ENCODE results near the gene THAP11. TPM values are rescaled to one million over a fixed set of nuclear protein-coding genes. Genes with fewer than 3 reads are reported as not detected.
A peak's percentile ranks its signal among the peaks of the same experiment; 100 is the strongest.

THAP11 gene
- total RNA-seq, 1 donor from 2014 or later = 34.2 TPM

DNA sequence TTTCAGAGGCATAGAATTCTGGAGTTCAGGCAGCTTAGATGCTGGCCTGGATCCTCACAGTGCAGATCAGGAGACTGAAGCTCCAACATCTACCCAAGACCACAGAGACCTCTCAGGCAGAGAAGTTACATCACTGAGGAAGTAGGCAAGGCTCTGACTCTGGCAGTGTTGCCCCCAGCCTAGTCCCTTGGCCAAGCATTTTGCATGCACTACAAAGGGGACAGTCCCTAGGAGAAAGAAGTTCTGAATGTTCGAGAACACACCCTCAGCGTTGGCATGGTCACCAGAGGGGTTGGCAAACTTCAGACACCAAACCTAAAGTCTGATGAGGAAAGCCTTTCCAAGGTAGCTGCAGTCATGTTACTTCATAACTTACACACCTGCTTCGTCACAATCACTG lies 38.2 kb upstream of the THAP11 start:
- FAIRE-seq = no peak
- no peak for TF ChIP-seq CTCF (IDR thresholded peaks at IDR 0.05; ENCODE audit: insufficient read depth, low read length, severe bottlenecking)
- Histone ChIP-seq H3K27me3 (ENCODE audit: control insufficient read depth, insufficient read depth, low read length) (no peaks in the 10 kb centered on the region), H3K36me3 (ENCODE audit: control insufficient read depth, insufficient read depth, low read length) (peaks cover 13% of the 10 kb centered on the region), H3K4me3 (ENCODE audit: low read depth, low read length) (no peak overlapping the region)
- DNase-seq (ENCODE audit: low read depth) = no peak

DNA sequence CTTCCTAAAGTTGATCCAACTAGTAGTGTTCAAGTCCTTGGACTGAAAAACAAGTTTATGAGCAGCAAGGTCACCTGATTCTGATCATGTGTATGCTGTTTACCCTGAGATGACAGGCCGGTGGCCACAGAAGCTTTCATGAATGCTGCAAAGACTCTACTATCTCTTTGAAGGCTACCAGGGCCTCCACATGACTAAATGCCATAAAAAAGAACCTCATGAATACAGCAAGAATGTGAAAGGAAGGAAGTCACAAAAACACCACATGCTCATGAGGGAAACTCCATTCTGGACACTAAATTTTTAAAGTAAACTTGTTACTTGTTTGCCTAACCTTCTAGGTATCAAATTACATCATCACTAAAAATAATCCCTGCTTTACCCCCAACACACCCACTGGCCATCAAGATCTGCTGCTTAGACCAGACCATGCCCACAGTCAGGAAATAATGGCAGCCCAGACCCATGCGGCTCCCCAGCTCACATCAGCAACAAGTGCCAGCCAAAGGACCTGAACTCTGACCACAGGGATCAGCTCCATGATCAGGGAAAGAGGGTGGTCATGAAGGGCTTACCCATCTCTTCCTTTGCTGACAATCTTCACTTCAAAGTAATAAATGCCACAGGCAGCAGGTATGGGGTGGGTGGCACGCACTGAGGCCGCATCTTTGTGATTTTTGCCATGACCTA lies 37.1 kb upstream of the THAP11 start:
- Histone ChIP-seq H3K36me3 (ENCODE audit: control insufficient read depth, insufficient read depth, low read length) (peaks cover 13% of the 10 kb centered on the region), H3K27me3 (ENCODE audit: control insufficient read depth, insufficient read depth, low read length) (no peaks in the 10 kb centered on the region), H3K4me3 (ENCODE audit: low read depth, low read length) (peak overlapping the region; percentile 74)
- no peak for DNase-seq (ENCODE audit: low read depth)
- no peak for FAIRE-seq
- TF ChIP-seq CTCF (IDR thresholded peaks at IDR 0.05; ENCODE audit: insufficient read depth, low read length, severe bottlenecking) = no peak

GRCh38 chr16:67805718-67806427 lies 36.2 kb upstream of the THAP11 start:
- no peak for DNase-seq (ENCODE audit: low read depth)
- Histone ChIP-seq H3K4me3 (ENCODE audit: low read depth, low read length) (peak overlapping the region; percentile 74), H3K36me3 (ENCODE audit: control insufficient read depth, insufficient read depth, low read length) (peaks cover 10% of the 10 kb centered on the region), H3K27me3 (ENCODE audit: control insufficient read depth, insufficient read depth, low read length) (no peaks in the 10 kb centered on the region)
- no peak for FAIRE-seq
- TF ChIP-seq CTCF (IDR thresholded peaks at IDR 0.05; ENCODE audit: insufficient read depth, low read length, severe bottlenecking) = no peak

DNA sequence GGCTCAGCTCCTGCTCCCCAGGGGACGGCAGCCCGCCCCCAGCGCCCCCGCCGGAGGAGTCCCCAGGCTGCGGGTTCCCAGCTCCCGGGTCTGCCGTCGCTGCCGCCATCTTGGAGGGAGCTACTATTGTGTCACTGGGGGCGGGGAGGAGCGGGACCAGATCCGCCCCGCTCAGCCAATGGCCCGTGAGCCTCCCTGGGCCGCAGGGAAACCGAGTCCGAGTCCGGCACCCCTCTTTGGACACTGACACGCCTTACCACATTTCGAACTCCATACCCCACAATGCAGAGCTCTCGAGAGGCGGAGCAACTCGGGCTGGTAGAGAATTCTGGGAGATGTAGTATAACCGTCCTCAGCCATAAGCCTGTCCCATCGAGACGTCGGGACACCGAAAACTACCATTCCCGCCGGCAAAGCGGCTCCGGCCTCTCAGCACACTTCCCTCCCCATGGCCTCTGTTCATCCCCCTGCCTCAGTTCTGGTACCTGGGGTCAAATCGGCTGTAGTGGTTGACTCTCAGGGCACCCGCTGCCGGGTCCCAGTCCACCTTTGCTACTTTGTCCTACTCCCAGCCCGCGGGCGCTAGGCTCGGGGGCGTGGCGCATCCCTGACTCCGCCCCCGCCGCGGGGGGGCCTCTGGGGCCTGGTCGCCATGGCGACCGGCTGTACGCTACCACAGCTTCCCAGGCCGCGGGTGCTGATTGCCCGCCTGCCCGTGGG lies 35.5 kb upstream of the THAP11 start, which contains the start of the genes RANBP10 and TSNAXIP1:
TSS of gene RANBP10 (minus strand) at position 133 of the 720 bp plus-strand sequence. CDS start at position 109, 24 bp downstream.
TSS of gene TSNAXIP1 (plus strand) at position 462 of the 720 bp plus-strand sequence. CDS start 261 bp downstream, outside the sequence.
- Histone ChIP-seq H3K4me3 (ENCODE audit: low read depth, low read length) (peak within 1 kb of the TSS; percentile 74), H3K36me3 (ENCODE audit: control insufficient read depth, insufficient read depth, low read length) (peaks cover 7% of the 10 kb centered on the region), H3K27me3 (ENCODE audit: control insufficient read depth, insufficient read depth, low read length) (no peaks in the 10 kb centered on the region)
- TF ChIP-seq CTCF (IDR thresholded peaks at IDR 0.05; ENCODE audit: insufficient read depth, low read length, severe bottlenecking) = no peak
- no peak for FAIRE-seq
- DNase-seq (ENCODE audit: low read depth) = peak; percentile 98

- no peaks in the 10 kb centered on the region for H3K27me3 ChIP-seq (ENCODE audit: control insufficient read depth, insufficient read depth, low read length)
- FAIRE-seq (no peak), DNase-seq (ENCODE audit: low read depth) (no peak)
- no peak for TF ChIP-seq CTCF (IDR thresholded peaks at IDR 0.05; ENCODE audit: insufficient read depth, low read length, severe bottlenecking)
- peak overlapping the region; percentile 74 for H3K4me3 ChIP-seq (ENCODE audit: low read depth, low read length)
- H3K36me3 ChIP-seq (ENCODE audit: control insufficient read depth, insufficient read depth, low read length) = peaks cover 4% of the 10 kb centered on the region
Measured at GRCh38 chr16:67807148-67807682, 34.9 kb upstream of the THAP11 start.

Data from bronchial epithelial cell (primary cell).